Hematopoietic multipotent progenitor cell treated with erythropoietin and hydrocortisone succinate and interleukin-3 and kit ligand, for 6 days (in vitro differentiated cells): ENCODE results near the gene ANO4.
A peak's percentile ranks its signal among the peaks of the same experiment; 100 is the strongest.
"Not testable (repeated sequence)": the region's sequence is repeated elsewhere in the genome, so short reads cannot be mapped to it uniquely, and the experiment has no call there.

ENCODE experiments used
- DNase-seq: peaks from one replicate; pipeline ENCODE4 v3.0.0-alpha.2; 2015

Gene ANO4

DNA sequence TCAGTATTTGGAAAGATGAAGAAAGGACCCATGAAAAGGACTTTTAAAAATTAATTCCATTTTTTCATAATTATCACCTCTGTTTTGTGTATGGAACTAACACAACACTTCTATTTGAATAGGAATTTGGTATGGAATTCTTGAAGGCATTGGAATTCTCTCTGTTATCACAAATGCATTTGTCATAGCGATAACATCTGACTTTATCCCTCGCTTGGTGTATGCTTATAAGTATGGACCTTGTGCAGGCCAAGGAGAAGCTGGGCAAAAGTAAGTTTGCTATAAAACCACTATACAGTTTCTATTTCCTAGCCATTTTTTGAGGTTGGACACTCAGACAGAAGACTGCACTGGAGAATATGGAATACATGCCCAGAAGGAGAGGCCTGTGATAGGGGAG lies 316.9 kb downstream of the ANO4 start:
- DNase-seq, result no peak

DNA sequence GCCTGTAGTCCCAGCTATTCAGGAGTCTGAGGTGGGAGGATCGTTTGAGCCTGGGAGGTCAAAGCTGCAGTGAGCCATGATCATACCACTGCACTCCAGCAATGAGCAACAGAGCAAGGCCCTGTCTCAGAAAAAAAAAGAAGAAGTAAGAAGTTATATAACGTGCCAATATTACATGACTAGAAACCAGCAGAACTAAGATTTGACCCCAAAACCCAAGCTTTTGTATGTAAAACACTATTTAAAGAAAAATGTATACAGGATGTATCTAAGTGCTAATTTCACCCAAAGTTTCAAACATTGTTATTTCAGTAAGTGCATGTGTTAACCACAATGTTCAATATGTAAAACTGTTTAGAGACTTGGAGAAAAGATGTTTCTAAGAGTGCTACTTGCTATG lies 320.8 kb downstream of the ANO4 start:
- no peak for DNase-seq

DNA sequence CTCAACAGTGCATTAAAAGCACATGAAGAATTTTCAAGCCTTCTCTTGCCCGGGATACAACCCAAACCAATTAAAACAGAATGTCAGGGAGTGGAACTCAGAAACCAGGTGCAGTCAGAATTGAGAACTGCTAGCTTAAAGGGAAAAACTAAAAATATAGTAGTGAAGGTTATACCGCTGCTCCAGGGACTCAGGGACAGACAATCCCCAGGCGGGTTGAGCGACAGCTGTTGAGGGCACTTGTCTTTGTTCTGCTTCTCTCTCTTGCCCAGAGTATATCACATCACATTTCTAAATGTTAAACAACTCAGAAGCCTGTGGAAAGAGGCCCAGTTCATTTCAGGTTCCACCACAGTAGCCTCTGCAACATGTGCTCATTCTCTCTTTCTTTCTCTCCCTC lies 322.3 kb downstream of the ANO4 start:
- no peak for DNase-seq

DNA sequence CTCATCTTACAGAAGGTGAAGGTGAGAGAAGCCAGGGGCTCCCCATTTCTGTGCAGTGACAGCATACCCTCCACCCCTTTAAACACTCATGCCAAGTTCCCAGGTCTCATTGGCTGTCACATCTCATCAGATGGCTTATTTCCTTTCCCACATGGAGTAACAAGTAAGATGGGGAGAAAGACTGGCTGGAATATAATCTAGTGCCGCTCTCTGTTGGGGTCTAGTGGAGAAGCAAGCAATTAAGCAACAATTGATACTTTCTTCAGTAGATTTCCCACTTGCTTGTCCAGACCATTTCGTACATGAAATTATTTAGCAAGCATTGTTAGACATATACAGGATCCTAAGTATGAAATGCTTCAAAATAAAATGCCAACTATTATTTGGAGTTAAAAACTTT lies 323.3 kb downstream of the ANO4 start:
- no peak for DNase-seq

DNA sequence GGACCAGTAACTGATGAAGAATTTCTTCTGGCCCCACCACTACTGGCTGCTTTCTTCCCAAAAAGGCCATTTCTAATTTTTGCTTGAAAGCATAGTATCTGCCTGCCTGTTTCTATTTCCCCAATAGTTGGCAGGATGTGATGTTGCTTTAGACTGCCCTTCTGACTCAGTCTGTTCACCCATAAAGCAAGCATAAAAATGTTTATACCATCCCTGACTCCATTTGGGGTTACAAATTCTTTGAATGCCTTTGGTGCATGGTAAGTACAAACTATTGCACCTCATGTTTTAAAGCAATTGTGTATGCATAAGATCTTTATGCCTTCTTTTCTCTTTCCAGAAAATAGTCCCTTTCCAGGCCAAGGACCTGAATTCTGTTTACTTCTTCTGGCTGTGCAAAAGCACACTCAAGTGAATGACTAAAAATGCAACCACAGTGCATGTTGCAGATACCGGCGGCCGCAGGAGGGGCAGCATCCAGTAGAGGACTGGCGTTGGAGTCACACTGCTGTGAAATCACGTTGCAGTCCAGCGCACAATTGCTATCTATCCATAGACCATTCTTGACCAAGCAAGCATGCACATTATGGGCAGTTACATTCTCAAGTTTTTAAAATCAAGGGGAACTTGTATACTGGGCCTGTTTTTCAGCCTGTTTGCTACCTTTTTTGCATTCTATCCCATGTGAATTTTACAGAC lies 333.1 kb downstream of the ANO4 start:
- no peak for DNase-seq

DNA sequence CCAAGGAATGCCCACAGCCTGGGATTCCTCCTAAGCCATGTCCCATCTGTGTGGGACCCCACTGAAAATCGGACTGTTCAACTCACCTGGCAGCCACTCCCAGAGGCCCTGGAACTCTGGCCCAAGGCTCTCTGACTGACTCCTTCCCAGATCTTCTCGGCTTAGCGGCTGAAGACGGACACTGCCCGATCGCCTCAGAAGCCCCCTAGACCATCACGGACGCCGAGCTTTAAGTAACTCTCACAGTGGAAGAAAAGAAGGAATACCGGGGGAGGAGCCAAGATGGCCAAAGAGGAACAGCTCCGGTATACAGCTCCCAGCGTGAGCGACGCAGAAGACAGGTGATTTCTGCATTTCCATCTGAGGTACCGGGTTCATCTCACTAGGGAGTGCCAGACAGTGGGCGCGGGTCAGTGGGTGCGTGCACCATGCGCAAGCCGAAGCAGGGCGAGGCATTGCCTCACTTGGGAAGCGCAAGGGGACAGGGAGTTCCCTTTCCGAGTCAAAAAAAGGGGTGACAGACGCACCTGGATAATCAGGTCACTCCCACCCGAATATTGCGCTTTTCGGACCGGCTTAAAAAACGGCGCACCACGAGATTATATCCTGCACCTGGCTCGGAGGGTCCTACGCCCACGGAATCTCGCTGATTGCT lies 351.3 kb downstream of the ANO4 start:
- DNase-seq, result not testable (repeated sequence)

DNA sequence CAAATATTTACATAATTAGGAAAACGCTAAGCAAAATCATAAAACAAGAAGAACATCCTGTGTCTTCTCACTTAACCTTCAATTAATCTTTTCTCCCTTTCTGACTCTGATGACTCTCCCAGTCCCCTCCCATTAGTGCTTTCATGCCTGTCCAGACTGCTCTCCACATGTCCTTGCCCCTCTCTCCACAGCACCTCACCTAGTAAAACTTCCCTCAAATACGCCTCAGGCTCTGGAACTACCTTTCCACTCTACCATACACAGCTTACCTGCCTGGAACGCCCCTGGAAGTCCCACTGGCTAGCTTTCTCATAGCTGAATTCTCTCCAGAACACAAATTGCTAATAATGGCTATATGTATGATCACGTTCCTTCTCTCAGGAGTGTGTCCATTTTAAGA lies 370.7 kb downstream of the ANO4 start:
- no peak for DNase-seq

DNA sequence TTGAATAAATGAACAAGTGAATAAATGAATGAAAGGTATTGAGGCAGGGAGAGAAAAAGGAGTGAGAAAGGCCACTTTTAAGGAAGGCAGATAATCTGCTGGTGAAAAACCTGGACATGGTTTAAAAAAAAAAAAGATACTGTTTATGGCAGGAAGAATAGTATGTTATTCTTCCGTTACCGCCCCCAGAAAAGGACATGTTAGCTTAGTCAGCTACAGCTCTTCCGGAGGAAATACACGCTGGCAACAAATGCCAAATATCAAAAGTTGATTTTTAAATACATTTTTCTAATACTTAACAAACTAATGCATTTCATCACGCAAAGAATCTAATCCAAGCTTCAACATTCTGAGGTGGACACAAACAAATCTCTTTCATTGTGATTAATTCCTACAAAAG lies 372.3 kb downstream of the ANO4 start:
- DNase-seq, result no peak

DNA sequence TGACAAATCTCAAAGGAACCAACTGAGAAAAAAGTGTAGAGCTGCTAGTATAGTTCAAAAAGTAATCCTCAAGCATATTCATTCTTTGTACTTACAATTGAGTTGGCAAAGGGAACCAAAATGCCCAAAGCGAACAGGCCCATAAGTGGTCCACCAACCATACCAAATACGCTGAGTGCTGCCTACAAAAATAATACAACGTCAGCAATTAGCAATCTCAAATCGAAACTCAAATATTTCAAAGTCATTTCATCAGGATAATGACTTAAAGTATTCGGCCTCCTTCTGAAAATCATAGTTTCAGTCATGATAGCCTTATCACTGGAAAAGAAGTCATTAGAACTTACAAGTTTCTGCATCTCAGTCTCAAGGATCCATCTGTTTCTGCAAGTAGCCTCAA lies 373.4 kb downstream of the ANO4 start:
- DNase-seq, result no peak

DNA sequence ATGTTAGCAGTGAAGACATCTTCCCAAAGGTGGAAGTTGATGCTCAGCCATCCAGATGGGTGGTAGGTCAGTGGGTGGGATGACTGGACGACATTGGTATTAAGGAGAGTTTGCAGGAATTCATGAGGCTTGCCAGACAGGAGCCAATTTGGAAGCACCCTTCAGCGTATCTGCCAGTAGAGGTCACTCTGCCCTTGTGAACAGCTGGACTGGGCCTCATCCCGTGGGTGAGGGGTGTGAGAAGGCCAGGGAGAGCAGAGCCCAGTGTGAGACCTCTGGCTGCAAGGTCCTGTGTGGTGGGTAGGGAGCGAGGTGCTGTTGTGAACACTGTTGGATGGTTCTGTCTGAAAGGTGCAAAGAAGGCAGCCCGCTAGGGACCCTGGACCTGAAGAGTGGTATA lies 377.7 kb downstream of the ANO4 start:
- DNase-seq, result peak; percentile 5

DNA sequence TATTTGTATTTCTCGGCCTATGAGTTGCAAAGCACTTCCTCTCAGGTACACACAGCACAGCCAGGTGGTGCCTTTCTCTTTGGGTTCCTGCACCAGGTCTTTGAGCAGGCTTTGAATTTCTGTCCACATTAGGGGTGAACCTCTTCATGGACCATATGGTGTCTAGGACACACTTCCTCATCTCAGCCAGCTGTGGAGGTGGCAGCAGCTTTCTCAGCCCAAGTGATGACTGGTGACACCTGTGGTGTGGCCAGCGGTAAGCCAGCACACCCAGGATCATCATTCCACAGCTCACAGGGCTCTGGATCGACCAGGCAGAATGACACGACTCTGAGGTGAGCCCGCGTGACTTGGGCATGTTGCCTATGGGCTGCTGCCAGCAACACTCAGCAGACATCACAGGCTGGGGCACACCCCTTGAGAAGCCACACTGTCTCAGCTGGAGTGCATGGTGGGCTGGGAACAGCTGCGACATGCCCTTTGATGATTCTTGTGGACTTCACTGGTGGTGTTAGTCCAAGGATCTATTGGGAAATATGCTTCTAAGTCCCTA lies 378.7 kb downstream of the ANO4 start:
- no peak for DNase-seq

DNA sequence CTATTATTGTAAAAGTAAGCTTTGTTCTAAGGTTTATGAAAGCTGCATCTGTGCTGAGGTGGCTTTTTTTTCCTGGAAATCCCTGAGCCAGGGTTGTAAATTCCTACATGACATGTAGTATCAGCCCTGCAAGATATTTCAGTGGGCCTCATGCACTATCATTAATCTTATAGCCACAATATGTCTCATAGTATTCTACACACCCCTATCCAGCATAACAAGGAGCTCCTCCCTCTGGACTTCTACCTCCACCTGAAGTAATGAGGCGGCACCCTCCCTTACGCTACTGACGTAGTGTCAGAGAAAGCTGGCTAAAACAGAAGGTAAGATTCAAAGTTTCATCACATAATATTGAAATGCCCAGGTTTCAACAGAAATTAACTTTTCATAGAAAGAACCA lies 380.0 kb downstream of the ANO4 start:
- DNase-seq, result no peak
